Measurements from ENCODE around the gene ADAMTSL1. TPM values are rescaled to one million over a fixed set of nuclear protein-coding genes. Genes with fewer than 3 reads are reported as not detected.
A peak's percentile ranks its signal among the peaks of the same experiment; 100 is the strongest.

Gene ADAMTSL1
- total RNA-seq (2021; ENCODE audit: unreplicated experiment) (not detected), Bru-seq, nascent RNA (percentile 1 among the genes with signal in this experiment), BruChase-seq, experiment 1, labeled RNA remaining after a 2-hour chase (percentile 1 among the genes with signal in this experiment), BruChase-seq, experiment 2, labeled RNA remaining after a 6-hour chase (percentile 0 among the genes with signal in this experiment)
- not detected for polyA plus RNA-seq (2012; ENCODE audit: insufficient read length)
- long read RNA-seq = 0 reads

- intact Hi-C loops (cut with micrococcal nuclease; ENCODE audit: unreplicated experiment) = no loop called here
- in situ Hi-C loops (cut with HindIII; ENCODE audit: low pct_unique_long_range_greater_than_20kb, low sequenced_read_pairs) = no loop called here
- peak within 1 kb of the TSS in 1 of 2 experiments; percentile 27; a peak in 1 of 4 replicates for H3K4me3 ChIP-seq (ENCODE audit: low read depth in 2 of 2, low read length in 2 of 2)
These were observed at the start of gene ADAMTSL1 for GRCh38 chr9:18473652-18474279. Gene ADAMTSL1 (plus strand): TSS chr9:18474153. CDS start chr9:18474233, 80 bp downstream.

GRCh38 chr9:18427691-18428090 is 46.3 kb upstream of the ADAMTSL1 start:
- POLR2A ChIA-PET = no interaction called here
- H3K9me3 ChIP-seq (ENCODE audit: control insufficient read depth, insufficient read depth, low read depth, low read length) = no peaks in the 10 kb centered on the region
- TF ChIP-seq POLR2AphosphoS5 (IDR thresholded peaks at IDR 0.05; ENCODE audit: low read depth, low read length) (no peak), TCF7L2 (IDR thresholded peaks at IDR 0.05; ENCODE audit: low read depth, low read length) (no peak), SIN3A (IDR thresholded peaks at IDR 0.05; ENCODE audit: borderline replicate concordance, insufficient read depth, low read depth, low read length) (no peak), CTCF (IDR thresholded peaks at IDR 0.05) (no peak)
- TF ChIP-seq, protein P1, sequence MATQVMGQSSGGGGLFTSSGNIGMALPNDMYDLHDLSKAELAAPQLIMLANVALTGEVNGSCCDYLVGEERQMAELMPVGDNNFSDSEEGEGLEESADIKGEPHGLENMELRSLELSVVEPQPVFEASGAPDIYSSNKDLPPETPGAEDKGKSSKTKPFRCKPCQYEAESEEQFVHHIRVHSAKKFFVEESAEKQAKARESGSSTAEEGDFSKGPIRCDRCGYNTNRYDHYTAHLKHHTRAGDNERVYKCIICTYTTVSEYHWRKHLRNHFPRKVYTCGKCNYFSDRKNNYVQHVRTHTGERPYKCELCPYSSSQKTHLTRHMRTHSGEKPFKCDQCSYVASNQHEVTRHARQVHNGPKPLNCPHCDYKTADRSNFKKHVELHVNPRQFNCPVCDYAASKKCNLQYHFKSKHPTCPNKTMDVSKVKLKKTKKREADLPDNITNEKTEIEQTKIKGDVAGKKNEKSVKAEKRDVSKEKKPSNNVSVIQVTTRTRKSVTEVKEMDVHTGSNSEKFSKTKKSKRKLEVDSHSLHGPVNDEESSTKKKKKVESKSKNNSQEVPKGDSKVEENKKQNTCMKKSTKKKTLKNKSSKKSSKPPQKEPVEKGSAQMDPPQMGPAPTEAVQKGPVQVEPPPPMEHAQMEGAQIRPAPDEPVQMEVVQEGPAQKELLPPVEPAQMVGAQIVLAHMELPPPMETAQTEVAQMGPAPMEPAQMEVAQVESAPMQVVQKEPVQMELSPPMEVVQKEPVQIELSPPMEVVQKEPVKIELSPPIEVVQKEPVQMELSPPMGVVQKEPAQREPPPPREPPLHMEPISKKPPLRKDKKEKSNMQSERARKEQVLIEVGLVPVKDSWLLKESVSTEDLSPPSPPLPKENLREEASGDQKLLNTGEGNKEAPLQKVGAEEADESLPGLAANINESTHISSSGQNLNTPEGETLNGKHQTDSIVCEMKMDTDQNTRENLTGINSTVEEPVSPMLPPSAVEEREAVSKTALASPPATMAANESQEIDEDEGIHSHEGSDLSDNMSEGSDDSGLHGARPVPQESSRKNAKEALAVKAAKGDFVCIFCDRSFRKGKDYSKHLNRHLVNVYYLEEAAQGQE (IDR thresholded peaks at IDR 0.05; ENCODE audit: insufficient read depth in 1 of 2, low read depth in 2 of 2, low read length in 1 of 2) = no peak
- intact Hi-C loops (cut with micrococcal nuclease; ENCODE audit: unreplicated experiment) = no loop called here
- in situ Hi-C loops (cut with HindIII; ENCODE audit: low pct_unique_long_range_greater_than_20kb, low sequenced_read_pairs) = no loop called here
- no peak overlapping the region for H3K27ac ChIP-seq (ENCODE audit: low read length)
- no peaks in the 10 kb centered on the region for H3K27me3 ChIP-seq (ENCODE audit: control insufficient read depth, insufficient read depth, low read length)
- H3K4me1 ChIP-seq (ENCODE audit: control insufficient read depth, insufficient read depth, low read length) = no peaks in the 10 kb centered on the region
- H3K36me3 ChIP-seq (ENCODE audit: control insufficient read depth, insufficient read depth, low read length) = no peaks in the 10 kb centered on the region
- ATAC-seq (no peak), DNase-seq (ENCODE audit: low read depth, low spot score) (no peak)
- BruUV-seq (replicated peaks) = no TSS peak
- H3K4me3 ChIP-seq (ENCODE audit: low read depth in 2 of 2, low read length in 2 of 2) = no peak overlapping the region
- CTCF ChIA-PET = interaction anchor here (0.7 kb wide), 1 partner anchor 58 kb away, joined by 5 read pairs; no protein-coding TSS in a partner anchor

More at GRCh38 chr9:18473652-18474279, at the start of gene ADAMTSL1:
- POLR2A ChIA-PET = no interaction called here
- TF ChIP-seq SIN3A (IDR thresholded peaks at IDR 0.05; ENCODE audit: borderline replicate concordance, insufficient read depth, low read depth, low read length) (no peak), TCF7L2 (IDR thresholded peaks at IDR 0.05; ENCODE audit: low read depth, low read length) (no peak), CTCF (IDR thresholded peaks at IDR 0.05) (no peak), POLR2AphosphoS5 (IDR thresholded peaks at IDR 0.05; ENCODE audit: low read depth, low read length) (no peak)
- TF ChIP-seq, protein P1 (IDR thresholded peaks at IDR 0.05; ENCODE audit: insufficient read depth in 1 of 2, low read depth in 2 of 2, low read length in 1 of 2) = no peak
- no peaks in the 10 kb centered on the region for H3K9me3 ChIP-seq (ENCODE audit: control insufficient read depth, insufficient read depth, low read depth, low read length)
- no peak within 1 kb of the TSS for H3K27ac ChIP-seq (ENCODE audit: low read length)
- DNase-seq (ENCODE audit: low read depth, low spot score) (no peak), ATAC-seq (no peak)
- CTCF ChIA-PET = no interaction called here
- H3K27me3 ChIP-seq (ENCODE audit: control insufficient read depth, insufficient read depth, low read length) = no peaks in the 10 kb centered on the region
- H3K4me1 ChIP-seq (ENCODE audit: control insufficient read depth, insufficient read depth, low read length) = no peaks in the 10 kb centered on the region
- no TSS peak for BruUV-seq (replicated peaks)
- no peaks in the 10 kb centered on the region for H3K36me3 ChIP-seq (ENCODE audit: control insufficient read depth, insufficient read depth, low read length)

Data from Panc1 (cell line).